ENCODE measurements around the gene CLCN1. TPM values are rescaled to one million over a fixed set of nuclear protein-coding genes. Genes with fewer than 3 reads are reported as not detected.

The CLCN1 gene
- total RNA-seq = 0.21 TPM in 1 of 2 replicates, not detected in the other

GRCh38 chr7:143315776-143316175 lies at the start of gene CLCN1:
TSS of gene CLCN1 (plus strand) at chr7:143316111. CDS start at chr7:143316213, 102 bp downstream.

GRCh38 chr7:143284591-143285469 lies 31.1 kb upstream of the CLCN1 start, which contains the start of gene TMEM139:
TSS of gene TMEM139 (plus strand) at chr7:143284958. CDS start at chr7:143285958, 1,000 bp downstream.

GRCh38 chr7:143287935-143288826 lies 27.7 kb upstream of the CLCN1 start, which contains the start of gene CASP2:
TSS of gene CASP2 (plus strand) at chr7:143288351. CDS start at chr7:143288456, 105 bp downstream.

GRCh38 chr7:143362131-143363015 lies 46.5 kb downstream of the CLCN1 start, which contains the start of gene FAM131B:
TSS of gene FAM131B (minus strand) at chr7:143362713. CDS start at chr7:143362603, 110 bp downstream.

GRCh38 chr7:143380646-143381426 lies 64.9 kb downstream of the CLCN1 start, which contains the start of gene ZYX:
TSS of gene ZYX (plus strand) at chr7:143381345. CDS start at chr7:143381572, 227 bp downstream.

Other genes starting within 250 kb of the CLCN1 start
- not detected in 2 replicates for gene PIP, start 184.0 kb upstream of the CLCN1 start, total RNA-seq
- not detected in 2 replicates for gene TAS2R39, start 132.7 kb upstream of the CLCN1 start, total RNA-seq
- not detected in 2 replicates for gene TAS2R40, start 94.1 kb upstream of the CLCN1 start, total RNA-seq
- 82.7 and 96.0 TPM in 2 replicates for gene GSTK1, start 52.7 kb upstream of the CLCN1 start, total RNA-seq
- 3.2 and 8.7 TPM in 2 replicates for gene TMEM139, start 31.2 kb upstream of the CLCN1 start, total RNA-seq
- 14.4 TPM in 2 replicates for gene CASP2, start 27.8 kb upstream of the CLCN1 start, total RNA-seq
- gene FAM131B, start 46.6 kb downstream of the CLCN1 start, total RNA-seq = 0.35 and 0.56 TPM in 2 replicates
- gene ZYX, start 65.2 kb downstream of the CLCN1 start, total RNA-seq = 80.0 and 105 TPM in 2 replicates
- 74.0 and 87.5 TPM in 2 replicates for gene EPHA1, start 92.7 kb downstream of the CLCN1 start, total RNA-seq
- gene TAS2R60, start 127.3 kb downstream of the CLCN1 start, total RNA-seq = not detected in 2 replicates
- not detected in 2 replicates for gene TAS2R41, start 161.8 kb downstream of the CLCN1 start, total RNA-seq